GM23248 (cell line): ENCODE data around the gene STK32B.

ENCODE experiments used
- EZH2 ChIP-seq: fragments of 200-600 bp; sonication (generic); IDR thresholded peaks from 2 replicates; pipeline ENCODE4 v1.6.1; 2018; ENCODE audit warnings: antibody characterized with exemption, mild to moderate bottlenecking; ENCODE audit not compliant: insufficient read depth, poor library complexity, severe bottlenecking
- EZH2phosphoT487 ChIP-seq: fragments of 200-600 bp; sonication (generic); IDR thresholded peaks from 2 replicates; pipeline ENCODE4 v1.6.1; 2018; ENCODE audit warnings: antibody characterized with exemption, moderate library complexity, mild to moderate bottlenecking, low read depth; ENCODE audit not compliant: insufficient read depth

DNA sequence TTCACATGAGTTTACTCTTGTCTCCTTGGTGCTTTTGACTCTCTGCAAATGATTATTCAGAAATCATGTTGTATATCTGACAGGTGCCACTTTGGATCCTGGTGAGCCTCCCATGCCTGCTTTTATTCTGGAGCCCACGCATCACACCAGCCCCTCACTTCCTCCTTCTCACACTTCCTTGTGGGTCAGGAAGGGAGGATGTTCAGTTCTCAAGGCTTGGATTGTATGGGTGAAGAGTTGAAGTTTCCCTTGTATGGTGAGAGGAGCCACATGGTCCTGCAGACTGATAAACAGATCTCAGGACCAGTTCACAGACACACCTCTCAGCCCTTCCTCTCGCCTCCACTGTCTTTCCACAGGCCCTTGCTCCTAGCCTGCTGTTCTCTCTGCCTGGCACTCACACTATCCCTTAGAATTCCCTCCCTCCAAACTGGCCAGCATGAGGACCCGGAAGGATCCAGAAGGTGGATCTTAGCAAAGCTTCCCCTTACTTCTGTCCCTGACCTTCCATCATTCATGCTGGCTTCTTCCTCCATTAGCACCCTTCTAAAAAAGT, 92.1 kb downstream of the STK32B start:
- no peak for TF ChIP-seq EZH2phosphoT487
- no peak for TF ChIP-seq EZH2
